HepG2 (cell line): ENCODE results near the gene STK11. TPM values are rescaled to one million over a fixed set of nuclear protein-coding genes. Genes with fewer than 3 reads are reported as not detected.
A peak's percentile ranks its signal among the peaks of the same experiment; 100 is the strongest.

Source experiments
- ARID3A ChIP-seq: IDR thresholded peaks from 2 replicates; pipeline ENCODE4 v1.6.1; 2012; ENCODE audit warnings: low read depth, low read length, improper control_type of control experiment
- ATM ChIP-seq: fragments of 450-650 bp; IDR thresholded peaks from 2 replicates; pipeline ENCODE4 v1.7.1; 2017; ENCODE audit warnings: mild to moderate bottlenecking, borderline replicate concordance
- ATRX ChIP-seq: sonication (generic); formaldehyde crosslinking; IDR thresholded peaks from 2 replicates; pipeline ENCODE4 v1.4.0; 2020; ENCODE audit warnings: missing genetic modification reagents, borderline replicate concordance
- FOXA1 ChIP-seq, 2 experiments: fragments of 450-650 bp in 1 of 2; sonication (generic) in 1 of 2; formaldehyde crosslinking in 1 of 2; IDR thresholded peaks; 2 replicates each; pipeline versions ENCODE4 v1.4.0 to v1.6.1; 2016 to 2020; ENCODE audit warnings: missing genetic modification reagents in 1 of 2
- HMGXB4 ChIP-seq, 2 experiments: sonication (generic) in 1 of 2; formaldehyde crosslinking in 1 of 2; IDR thresholded peaks; 2 replicates each; pipeline versions ENCODE4 v1.4.0 to v1.6.1; 2018 to 2020; ENCODE audit warnings: missing genetic modification reagents in 2 of 2, borderline replicate concordance in 1 of 2, low read depth in 1 of 2, mild to moderate bottlenecking in 1 of 2, missing biosample characterization in 1 of 2
- PCBP2 ChIP-seq: fragments of 200-400 bp; formaldehyde crosslinking; optimal IDR thresholded peaks from 2 replicates; pipeline ENCODE3; 2018; ENCODE audit warnings: low read length, low read depth; ENCODE audit not compliant: poor library complexity, severe bottlenecking
- PHF21A ChIP-seq: sonication (generic); formaldehyde crosslinking; IDR thresholded peaks from 2 replicates; pipeline ENCODE4 v1.5.0; 2020; ENCODE audit warnings: mild to moderate bottlenecking, missing genetic modification reagents
- POGK ChIP-seq: sonication (generic); formaldehyde crosslinking; conservative IDR thresholded peaks from 2 replicates; pipeline ENCODE4 v1.8.0; 2022; ENCODE audit warnings: mild to moderate bottlenecking, moderate library complexity, missing genetic modification reagents
- POLR2G ChIP-seq: fragments of 200-400 bp; formaldehyde crosslinking; IDR thresholded peaks from 2 replicates; pipeline ENCODE4 v1.6.1; 2018; ENCODE audit warnings: mild to moderate bottlenecking, low read depth, low read length, moderate library complexity
- SAP130 ChIP-seq: IDR thresholded peaks from 2 replicates; pipeline ENCODE4 v1.6.1; 2016; ENCODE audit warnings: low read depth
- SNAI1 ChIP-seq: sonication (generic); formaldehyde crosslinking; IDR thresholded peaks from 2 replicates; pipeline ENCODE4 v1.5.0; 2020; ENCODE audit warnings: mild to moderate bottlenecking, missing genetic modification reagents, borderline replicate concordance
- TEAD2 ChIP-seq: sonication (generic); formaldehyde crosslinking; IDR thresholded peaks from 2 replicates; pipeline ENCODE4 v1.9.0; 2021; ENCODE audit warnings: missing genetic modification reagents
- TRIM24 ChIP-seq: sonication (generic); formaldehyde crosslinking; IDR thresholded peaks from 2 replicates; pipeline ENCODE4 v1.8.0; 2022; ENCODE audit warnings: mild to moderate bottlenecking, missing genetic modification reagents
- ZBTB1 ChIP-seq: sonication (generic); formaldehyde crosslinking; IDR thresholded peaks from 2 replicates; pipeline ENCODE4 v1.4.0; 2020; ENCODE audit warnings: missing genetic modification reagents, borderline replicate concordance
- ZBTB42 ChIP-seq: sonication (generic); formaldehyde crosslinking; IDR thresholded peaks from 2 replicates; pipeline ENCODE4 v1.5.0; 2020; ENCODE audit warnings: mild to moderate bottlenecking, missing genetic modification reagents
- ZFAT ChIP-seq: sonication (generic); formaldehyde crosslinking; conservative IDR thresholded peaks from 2 replicates; pipeline ENCODE4 v1.8.1; 2023; ENCODE audit warnings: missing genetic modification reagents, inconsistent platforms
- ZNF251 ChIP-seq: sonication (generic); formaldehyde crosslinking; IDR thresholded peaks from 2 replicates; pipeline ENCODE4 v1.9.0; 2021; ENCODE audit warnings: mild to moderate bottlenecking, missing genetic modification reagents
- ZNF335 ChIP-seq: sonication (generic); formaldehyde crosslinking; IDR thresholded peaks from 2 replicates; pipeline ENCODE4 v1.4.0; 2020; ENCODE audit warnings: missing genetic modification reagents
- ZNF614 ChIP-seq: IDR thresholded peaks from 2 replicates; pipeline ENCODE4 v1.6.1; 2018; ENCODE audit warnings: missing biosample characterization, missing genetic modification reagents, inconsistent platforms, borderline replicate concordance
- ZNF639 ChIP-seq: conservative IDR thresholded peaks from 2 replicates; pipeline ENCODE4 v1.6.1; 2018; ENCODE audit warnings: missing genetic modification reagents
- polyA plus RNA-seq, 8 experiments: library from polyadenylated mRNA; depleted of rRNA in 3 of 8; stranded (reverse) in 7 of 8; unstranded in 1 of 8; fragments of >200 nt; fragmentation: Illumina TruSeq in 4 of 8; extraction: Trizol in 4 of 8; gene quantifications; 2 replicates each; pipeline versions ENCODE4 v1.2.1 to v1.2.3, GENCODE V29; 2011 to 2016; ENCODE audit warnings: low read depth in 4 of 8, missing spikeins in 1 of 8, mixed read lengths in 1 of 8; ENCODE audit not compliant: insufficient read depth in 1 of 8
- total RNA-seq, 5 experiments: library from RNA; depleted of rRNA; stranded (reverse); fragments of >200 nt; fragmentation: Illumina TruSeq; extraction: Trizol; gene quantifications; 2 replicates each; pipeline ENCODE4 v1.2.3, GENCODE V29; 2016; ENCODE audit warnings: low read depth in 1 of 5

STK11 gene
- total and polyA plus RNA-seq, 2 of the 13 experiments (the other 11 are each of a cell fraction or from before 2014, with no cell fraction given), result 27.5 to 43.6 TPM

- TF ChIP-seq ZNF639 (CRISPR knock-in tag), result peak; percentile 80; the same call in 1 of the 2 replicates
- no peak for TF ChIP-seq TEAD2
- no peak for TF ChIP-seq FOXA1 (IDR thresholded peaks at IDR 0.05)
- TF ChIP-seq FOXA1 (CRISPR knock-in tag; IDR thresholded peaks at IDR 0.05), result 0 out of 2 replicates have a peak, but pooled peaks have one; percentile 4
- TF ChIP-seq HMGXB4 (CRISPR knock-in tag; IDR thresholded peaks at IDR 0.05; ENCODE audit: borderline replicate concordance in 1 of 2, low read depth in 1 of 2), result peak; percentile 80 to 81
- peak; percentile 39; the same call in 1 of the 2 replicates for TF ChIP-seq ZNF335 (CRISPR knock-in tag)
- peak; percentile 93 for TF ChIP-seq SAP130 (CRISPR knock-in tag)
- no peak for TF ChIP-seq ATM
- TF ChIP-seq TRIM24, result peak; percentile 75; the same call in 1 of the 2 replicates
- TF ChIP-seq ZFAT (CRISPR knock-in tag), result no peak
- TF ChIP-seq ZBTB42, result peak; percentile 61
- TF ChIP-seq PCBP2, result no peak
- TF ChIP-seq ZNF614, result peak; percentile 72; the same call in 1 of the 2 replicates
- TF ChIP-seq SNAI1 (CRISPR knock-in tag), result no peak
- no peak for TF ChIP-seq ARID3A
- no peak for TF ChIP-seq ZNF251
- no peak for TF ChIP-seq ATRX
- TF ChIP-seq ZBTB1 (CRISPR knock-in tag), result no peak
- TF ChIP-seq POGK, result peak; percentile 44; the same call in 1 of the 2 replicates
- TF ChIP-seq PHF21A (CRISPR knock-in tag), result peak; percentile 99
- TF ChIP-seq POLR2G, result no peak; the same call in none of the 2 replicates
Observed at GRCh38 chr19:1244693-1245451, 39.3 kb downstream of the STK11 start (continued).
